ENCODE data around the gene ADCY1.

The ADCY1 gene

DNA sequence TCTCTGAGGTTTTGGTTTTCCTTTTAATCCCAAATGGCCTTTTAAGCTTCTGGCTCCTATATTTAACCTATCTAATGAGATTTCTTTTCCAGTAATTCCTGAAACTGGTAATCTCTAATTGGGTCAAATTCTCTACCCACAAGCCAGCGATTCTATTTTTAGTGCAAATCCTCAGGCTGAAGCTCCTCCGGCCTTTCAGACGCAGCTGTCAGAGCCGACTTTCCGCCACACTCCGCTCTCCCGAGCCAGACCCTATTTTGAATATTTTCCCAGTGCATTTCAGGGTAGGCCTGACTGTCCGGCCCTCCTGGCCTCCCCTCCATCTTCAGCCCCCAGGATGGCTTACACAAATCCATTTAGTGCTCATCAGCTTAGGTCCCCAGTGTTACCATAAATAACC lies 9.7 kb upstream of the ADCY1 start:
- TF ChIP-seq CTCF (conservative IDR thresholded peaks at IDR 0.05): no peak
- H3K27ac ChIP-seq: no peak overlapping the region

- no peak for TF ChIP-seq CTCF (conservative IDR thresholded peaks at IDR 0.05)
- H3K27ac ChIP-seq: no peak overlapping the region
Measured at GRCh38 chr7:45564886-45565455, 9.2 kb upstream of the ADCY1 start.

DNA sequence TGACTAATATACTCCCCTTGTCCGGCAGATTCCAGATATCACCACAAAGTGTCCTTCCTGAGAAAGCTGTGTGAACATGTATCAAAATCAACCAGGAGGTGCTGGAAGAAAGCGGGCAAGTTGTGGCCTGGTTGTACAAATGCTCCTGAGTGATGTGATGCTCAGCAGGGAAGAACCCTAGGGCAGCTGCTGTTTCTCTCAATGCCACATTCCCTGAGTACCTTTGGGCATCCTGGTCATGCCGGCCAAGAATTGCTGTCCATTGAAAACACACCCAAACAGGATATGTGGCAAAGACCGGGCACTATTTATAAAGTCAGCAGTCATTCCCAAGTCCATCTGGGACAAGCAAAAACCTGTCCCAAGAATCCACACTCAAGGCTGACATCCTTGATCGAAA lies 7.8 kb upstream of the ADCY1 start:
- TF ChIP-seq CTCF (conservative IDR thresholded peaks at IDR 0.05): no peak

GRCh38 chr7:45566961-45567360 lies 7.2 kb upstream of the ADCY1 start:
- no peak overlapping the region for H3K27ac ChIP-seq
- no peak for TF ChIP-seq CTCF (conservative IDR thresholded peaks at IDR 0.05)

More for the DNA sequence above, 7.8 kb upstream of the ADCY1 start:
- H3K27ac ChIP-seq: no peak overlapping the region

GRCh38 chr7:45567713-45568112 lies 6.5 kb upstream of the ADCY1 start:
- no peak for TF ChIP-seq CTCF (conservative IDR thresholded peaks at IDR 0.05)
- no peak overlapping the region for H3K27ac ChIP-seq

- H3K27ac ChIP-seq: no peak overlapping the region
- no peak for TF ChIP-seq CTCF (conservative IDR thresholded peaks at IDR 0.05)
Measured at GRCh38 chr7:45568536-45569289, 5.5 kb upstream of the ADCY1 start.

DNA sequence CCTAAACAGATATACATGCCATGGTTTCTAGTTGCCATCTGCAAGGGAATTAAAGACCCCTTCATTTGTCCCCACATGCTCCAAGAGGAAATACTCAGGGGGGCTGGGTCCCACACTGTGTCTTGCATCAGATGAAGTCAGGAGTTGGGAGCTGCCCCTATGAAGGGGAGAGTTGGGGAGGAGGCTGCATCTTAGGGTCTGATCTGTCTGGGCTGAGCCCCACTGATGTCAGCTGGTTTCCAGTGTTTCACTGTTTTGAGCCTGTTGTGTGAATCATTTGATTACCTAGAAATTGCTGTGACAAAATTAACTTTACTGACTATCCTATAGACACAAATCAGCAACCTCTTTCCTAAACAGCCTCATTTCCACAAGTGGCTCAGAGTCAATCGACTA lies 4.9 kb upstream of the ADCY1 start:
- no peak overlapping the region for H3K27ac ChIP-seq

More for the DNA sequence above, 4.9 kb upstream of the ADCY1 start:
- TF ChIP-seq CTCF (conservative IDR thresholded peaks at IDR 0.05): no peak

Data from VCaP (cell line).